Osteocyte (in vitro differentiated cells): ENCODE measurements around the gene SLC29A1. TPM values are rescaled to one million over a fixed set of nuclear protein-coding genes. Genes with fewer than 3 reads are reported as not detected.

ENCODE experiments used
- DNase-seq: peaks from one replicate; pipeline ENCODE4 v3.0.0; 2021; ENCODE audit warnings: mixed read lengths; ENCODE audit not compliant: unreplicated experiment; ENCODE audit errors: extremely low spot score
- H3K27ac Mint-ChIP-seq: one replicate; pipeline ENCODE4 v1.8.0; 2021; ENCODE audit warnings: mild to moderate bottlenecking, mixed read lengths; ENCODE audit not compliant: unreplicated experiment
- H3K27me3 Mint-ChIP-seq: one replicate; pipeline ENCODE4 v1.8.0; 2021; ENCODE audit warnings: mixed read lengths; ENCODE audit not compliant: unreplicated experiment
- H3K36me3 Mint-ChIP-seq: one replicate; pipeline ENCODE4 v1.8.0; 2021; ENCODE audit warnings: mixed read lengths; ENCODE audit not compliant: unreplicated experiment
- H3K4me1 Mint-ChIP-seq: one replicate; pipeline ENCODE4 v1.8.0; 2021; ENCODE audit warnings: mixed read lengths; ENCODE audit not compliant: unreplicated experiment
- H3K4me3 Mint-ChIP-seq: one replicate; pipeline ENCODE4 v1.8.0; 2021; ENCODE audit warnings: mild to moderate bottlenecking, moderate library complexity, mixed read lengths; ENCODE audit not compliant: unreplicated experiment
- H3K9me3 Mint-ChIP-seq: one replicate; pipeline ENCODE4 v1.8.0; 2021; ENCODE audit warnings: mixed read lengths; ENCODE audit not compliant: unreplicated experiment
- CTCF ChIP-seq: fragments of 200-600 bp; sonication (generic); IDR thresholded peaks from 2 replicates; pipeline ENCODE4 v1.5.0; 2021; ENCODE audit warnings: antibody characterized with exemption, mild to moderate bottlenecking, moderate library complexity
- total RNA-seq: library from RNA; stranded (reverse); gene quantifications from 2 replicates; pipeline ENCODE4 v1.2.1, GENCODE V29; 2021

SLC29A1 gene
- total RNA-seq, 1 donor from 2014 or later: 135 TPM

GRCh38 chr6:44211284-44211683, 12.1 kb upstream of the SLC29A1 start:
- H3K9me3 Mint-ChIP-seq: no peaks in the 10 kb centered on the region
- H3K4me3 Mint-ChIP-seq: no peak overlapping the region
- peaks cover 2% of the 10 kb centered on the region for H3K36me3 Mint-ChIP-seq
- no peaks in the 10 kb centered on the region for H3K4me1 Mint-ChIP-seq
- no peak overlapping the region for H3K27ac Mint-ChIP-seq
- DNase-seq: no peak
- peaks cover 6% of the 10 kb centered on the region for H3K27me3 Mint-ChIP-seq
- TF ChIP-seq CTCF: no peak

GRCh38 chr6:44214307-44214706, 9.1 kb upstream of the SLC29A1 start:
- H3K9me3 Mint-ChIP-seq: no peaks in the 10 kb centered on the region
- H3K4me3 Mint-ChIP-seq: no peak overlapping the region
- H3K27ac Mint-ChIP-seq: no peak overlapping the region
- DNase-seq: no peak
- H3K36me3 Mint-ChIP-seq: no peaks in the 10 kb centered on the region
- H3K4me1 Mint-ChIP-seq: peaks cover 27% of the 10 kb centered on the region
- TF ChIP-seq CTCF: no peak
- peaks cover 6% of the 10 kb centered on the region for H3K27me3 Mint-ChIP-seq

- Mint-ChIP-seq H3K27ac (peak within 1 kb of the TSS; percentile 63), H3K36me3 (no peaks in the 10 kb centered on the region), H3K4me1 (peaks cover 45% of the 10 kb centered on the region), H3K9me3 (no peaks in the 10 kb centered on the region), H3K27me3 (peaks cover 6% of the 10 kb centered on the region), H3K4me3 (no peak within 1 kb of the TSS)
- no peak for TF ChIP-seq CTCF
- DNase-seq: no peak
Measured at GRCh38 chr6:44216677-44217331, 6.6 kb upstream of the SLC29A1 start, which contains the start of gene MYMX. TSS of gene MYMX (plus strand) at chr6:44216926. CDS start at chr6:44217472, 546 bp downstream.

- Mint-ChIP-seq H3K27ac (peak overlapping the region; percentile 94), H3K9me3 (no peaks in the 10 kb centered on the region), H3K4me1 (peaks cover 51% of the 10 kb centered on the region), H3K4me3 (no peak overlapping the region), H3K27me3 (peaks cover 6% of the 10 kb centered on the region), H3K36me3 (no peaks in the 10 kb centered on the region)
- DNase-seq: no peak
- TF ChIP-seq CTCF: no peak
Measured at GRCh38 chr6:44217332-44218143, 5.9 kb upstream of the SLC29A1 start.
